Measurements from ENCODE around the gene CUZD1. TPM values are rescaled to one million over a fixed set of nuclear protein-coding genes. Genes with fewer than 3 reads are reported as not detected.

The CUZD1 gene
- total RNA-seq, 4 donors from 2014 or later, result 0.26 to 2.7 (median 0.81) TPM; not detected in 1

DNA sequence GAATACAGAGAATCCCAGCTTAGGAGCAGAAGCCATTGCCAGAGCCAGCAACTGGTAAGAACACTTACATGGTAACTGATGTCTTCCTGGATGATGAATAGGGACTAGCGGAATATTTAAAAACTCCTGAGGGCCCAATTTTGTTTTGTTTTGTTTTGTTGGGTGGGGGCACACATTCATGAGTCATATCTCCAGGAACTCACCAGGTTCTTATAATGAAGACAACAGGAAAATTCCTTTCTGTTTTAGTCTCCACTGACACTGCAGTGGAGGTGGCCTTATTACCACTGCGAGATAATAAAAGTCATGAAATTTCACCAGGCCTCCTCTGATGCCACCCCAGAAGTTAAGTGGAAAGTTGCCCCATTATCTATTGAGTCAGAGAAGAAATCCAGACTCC is 6.6 kb upstream of the CUZD1 start:
- TF ChIP-seq POLR2AphosphoS5 (IDR thresholded peaks at IDR 0.05), result no peak
- TF ChIP-seq, protein P1, sequence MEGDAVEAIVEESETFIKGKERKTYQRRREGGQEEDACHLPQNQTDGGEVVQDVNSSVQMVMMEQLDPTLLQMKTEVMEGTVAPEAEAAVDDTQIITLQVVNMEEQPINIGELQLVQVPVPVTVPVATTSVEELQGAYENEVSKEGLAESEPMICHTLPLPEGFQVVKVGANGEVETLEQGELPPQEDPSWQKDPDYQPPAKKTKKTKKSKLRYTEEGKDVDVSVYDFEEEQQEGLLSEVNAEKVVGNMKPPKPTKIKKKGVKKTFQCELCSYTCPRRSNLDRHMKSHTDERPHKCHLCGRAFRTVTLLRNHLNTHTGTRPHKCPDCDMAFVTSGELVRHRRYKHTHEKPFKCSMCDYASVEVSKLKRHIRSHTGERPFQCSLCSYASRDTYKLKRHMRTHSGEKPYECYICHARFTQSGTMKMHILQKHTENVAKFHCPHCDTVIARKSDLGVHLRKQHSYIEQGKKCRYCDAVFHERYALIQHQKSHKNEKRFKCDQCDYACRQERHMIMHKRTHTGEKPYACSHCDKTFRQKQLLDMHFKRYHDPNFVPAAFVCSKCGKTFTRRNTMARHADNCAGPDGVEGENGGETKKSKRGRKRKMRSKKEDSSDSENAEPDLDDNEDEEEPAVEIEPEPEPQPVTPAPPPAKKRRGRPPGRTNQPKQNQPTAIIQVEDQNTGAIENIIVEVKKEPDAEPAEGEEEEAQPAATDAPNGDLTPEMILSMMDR (IDR thresholded peaks at IDR 0.05), result no peak
- TF ChIP-seq EP300 (IDR thresholded peaks at IDR 0.05), result no peak
- TF ChIP-seq POLR2A (IDR thresholded peaks at IDR 0.05), result no peak
- Histone ChIP-seq H3K36me3 (peaks cover 24% of the 10 kb centered on the region), H3K27me3 (no peaks in the 10 kb centered on the region), H3K9me3 (no peaks in the 10 kb centered on the region), H3K4me3 (no peak overlapping the region), H3K4me1 (no peaks in the 10 kb centered on the region), H3K27ac (no peak overlapping the region)
- 80% methylated on average over 2 of the region's 2 CpGs for WGBS
- DNase-seq (ENCODE audit: low spot score in 2 of 2), result no peak

GRCh38 chr10:122850705-122851640 is 5.3 kb upstream of the CUZD1 start:
- 92% methylated on average over 5 of the region's 5 CpGs for WGBS
- TF ChIP-seq POLR2A (IDR thresholded peaks at IDR 0.05) (no peak), POLR2AphosphoS5 (IDR thresholded peaks at IDR 0.05) (no peak), EP300 (IDR thresholded peaks at IDR 0.05) (no peak)
- TF ChIP-seq, protein P1 (IDR thresholded peaks at IDR 0.05), result no peak
- Histone ChIP-seq H3K27ac (no peak overlapping the region), H3K4me3 (no peak overlapping the region), H3K9me3 (no peaks in the 10 kb centered on the region), H3K27me3 (no peaks in the 10 kb centered on the region), H3K36me3 (peaks cover 24% of the 10 kb centered on the region), H3K4me1 (no peaks in the 10 kb centered on the region)
- no peak for DNase-seq (ENCODE audit: low spot score in 2 of 2)

- WGBS, result 87% methylated on average over 12 of the region's 12 CpGs
- Histone ChIP-seq H3K27me3 (no peaks in the 10 kb centered on the region), H3K4me1 (no peaks in the 10 kb centered on the region), H3K9me3 (no peaks in the 10 kb centered on the region), H3K27ac (no peak overlapping the region), H3K4me3 (no peak overlapping the region), H3K36me3 (peaks cover 23% of the 10 kb centered on the region)
- no peak for DNase-seq (ENCODE audit: low spot score in 2 of 2)
- TF ChIP-seq POLR2AphosphoS5 (IDR thresholded peaks at IDR 0.05) (no peak), EP300 (IDR thresholded peaks at IDR 0.05) (no peak), POLR2A (IDR thresholded peaks at IDR 0.05) (no peak)
- TF ChIP-seq, protein P1 (IDR thresholded peaks at IDR 0.05), result no peak
Measured at GRCh38 chr10:122849900-122850605, 4.4 kb upstream of the CUZD1 start.

GRCh38 chr10:122849090-122849489 is 3.4 kb upstream of the CUZD1 start:
- H3K4me1 ChIP-seq, result no peaks in the 10 kb centered on the region
- H3K36me3 ChIP-seq, result peaks cover 23% of the 10 kb centered on the region
- no peaks in the 10 kb centered on the region for H3K9me3 ChIP-seq
- no peaks in the 10 kb centered on the region for H3K27me3 ChIP-seq
- TF ChIP-seq, protein P1 (IDR thresholded peaks at IDR 0.05), result no peak
- TF ChIP-seq POLR2A (IDR thresholded peaks at IDR 0.05) (no peak), POLR2AphosphoS5 (IDR thresholded peaks at IDR 0.05) (no peak), EP300 (IDR thresholded peaks at IDR 0.05) (no peak)
- no peak overlapping the region for H3K4me3 ChIP-seq
- no peak overlapping the region for H3K27ac ChIP-seq
- WGBS, result 63% methylated on average over 2 of the region's 2 CpGs
- no peak for DNase-seq (ENCODE audit: low spot score in 2 of 2)
